DMS53 treated with DMSO at 0.1 percent for 48 hours (cell line): Measurements from ENCODE around the gene POLR3K.

Experiments
- DNase-seq: peaks from one replicate; lab custom pipeline; 2025; ENCODE audit not compliant: unreplicated experiment; lab: John Stamatoyannopoulos, UW

The POLR3K gene

GRCh38 chr16:79151-80054 is 26.0 kb upstream of the POLR3K start:
- no peak for DNase-seq

- DNase-seq = no peak
Measured at GRCh38 chr16:78444-79150, 25.2 kb upstream of the POLR3K start.

- DNase-seq = no peak
Measured at GRCh38 chr16:77807-78443, 24.5 kb upstream of the POLR3K start, which contains the start of gene MPG. Gene MPG, plus strand, starts transcription at chr16:78225. Its CDS starts 85 bp downstream, at chr16:78310.

GRCh38 chr16:77273-77806 is 23.9 kb upstream of the POLR3K start:
- peak; percentile 47 for DNase-seq

- peak; percentile 46 for DNase-seq
Measured at GRCh38 chr16:76535-77272, 23.3 kb upstream of the POLR3K start.

GRCh38 chr16:75580-76501 is 22.4 kb upstream of the POLR3K start:
- no peak for DNase-seq

GRCh38 chr16:74747-75334 is 21.4 kb upstream of the POLR3K start:
- DNase-seq = no peak

- DNase-seq = no peak
Measured at GRCh38 chr16:74051-74746, 20.8 kb upstream of the POLR3K start.

GRCh38 chr16:72561-73548 is 19.4 kb upstream of the POLR3K start, which contains the start of gene RHBDF1:
Gene RHBDF1, minus strand, starts transcription at chr16:72631. Its CDS starts 7,616 bp downstream, at chr16:65015.
- DNase-seq = no peak

- peak; percentile 85 for DNase-seq
Measured at GRCh38 chr16:71540-72401, 18.4 kb upstream of the POLR3K start.

- DNase-seq = no peak
Measured at GRCh38 chr16:71210-71539, 17.8 kb upstream of the POLR3K start.

- no peak for DNase-seq
Measured at GRCh38 chr16:69181-69580, 15.8 kb upstream of the POLR3K start.

- DNase-seq = no peak
Measured at GRCh38 chr16:67884-68789, 14.7 kb upstream of the POLR3K start.

GRCh38 chr16:67183-67791 is 13.9 kb upstream of the POLR3K start:
- DNase-seq = no peak
